Epithelial cell of esophagus (primary cell): ENCODE measurements around the gene IL6R.
A peak's percentile ranks its signal among the peaks of the same experiment; 100 is the strongest.

Experiments used
- DNase-seq: peaks from one replicate; pipeline ENCODE4 v3.0.0; 2010; ENCODE audit warnings: low read depth
- H3K4me3 ChIP-seq: 2 replicates; pipeline ENCODE4 v1.5.1; 2011; ENCODE audit warnings: mild to moderate bottlenecking, low read length, control low read depth
- CTCF ChIP-seq: IDR thresholded peaks from 2 replicates; pipeline ENCODE4 v1.5.1; 2011; ENCODE audit warnings: low read depth, mild to moderate bottlenecking, low read length, control low read depth, inconsistent platforms; ENCODE audit not compliant: insufficient read depth; ENCODE audit errors: missing control alignments

IL6R gene

GRCh38 chr1:154406886-154407197, 1.7 kb downstream of the IL6R start:
- H3K4me3 ChIP-seq: peak overlapping the region; percentile 94
- no peak for TF ChIP-seq CTCF
- DNase-seq: no peak

- DNase-seq: peak; percentile 87
- H3K4me3 ChIP-seq: peak overlapping the region; percentile 94
- no peak for TF ChIP-seq CTCF
Observed at GRCh38 chr1:154407198-154408091, 2.3 kb downstream of the IL6R start.

GRCh38 chr1:154408174-154408777, 3.1 kb downstream of the IL6R start:
- no peak for DNase-seq
- peak overlapping the region; percentile 94 for H3K4me3 ChIP-seq
- no peak for TF ChIP-seq CTCF

- H3K4me3 ChIP-seq: no peak overlapping the region
- TF ChIP-seq CTCF: no peak
- DNase-seq: no peak
Observed at GRCh38 chr1:154410185-154410827, 5.2 kb downstream of the IL6R start.

- H3K4me3 ChIP-seq: no peak overlapping the region
- DNase-seq: no peak
- no peak for TF ChIP-seq CTCF
Observed at GRCh38 chr1:154411525-154411924, 6.4 kb downstream of the IL6R start.

GRCh38 chr1:154413177-154413783, 8.1 kb downstream of the IL6R start:
- TF ChIP-seq CTCF: no peak
- no peak overlapping the region for H3K4me3 ChIP-seq
- no peak for DNase-seq
